Measurements from ENCODE around the gene HTR3B.
"Not testable (repeated sequence)": the region's sequence is repeated elsewhere in the genome, so short reads cannot be mapped to it uniquely, and the experiment has no call there.

The HTR3B gene

DNA sequence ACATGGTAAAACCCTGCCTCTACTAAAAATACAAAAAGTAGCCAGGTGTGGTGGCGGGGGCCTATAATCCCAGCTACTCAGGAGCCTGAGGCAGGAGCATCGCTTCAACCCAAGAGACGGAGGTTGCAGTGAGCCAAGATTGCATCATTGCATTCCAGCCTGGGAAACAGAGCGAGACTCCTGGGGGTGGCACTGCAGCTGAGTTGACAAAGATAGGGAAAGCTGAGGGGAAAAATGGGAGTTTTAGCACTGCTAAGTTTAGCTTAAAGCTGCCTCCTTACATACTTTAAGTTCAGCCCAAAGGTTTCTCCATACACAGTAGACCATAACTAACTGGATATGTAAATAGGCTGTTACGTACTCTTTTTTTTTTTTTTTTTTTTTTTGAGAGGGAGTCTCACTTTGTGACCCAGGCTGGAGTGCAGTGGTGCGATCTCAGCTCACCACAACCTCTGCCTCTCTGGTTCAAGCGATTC lies 20.2 kb upstream of the HTR3B start:
- DNase-seq (ENCODE audit: low read depth) = peak; percentile 30

DNA sequence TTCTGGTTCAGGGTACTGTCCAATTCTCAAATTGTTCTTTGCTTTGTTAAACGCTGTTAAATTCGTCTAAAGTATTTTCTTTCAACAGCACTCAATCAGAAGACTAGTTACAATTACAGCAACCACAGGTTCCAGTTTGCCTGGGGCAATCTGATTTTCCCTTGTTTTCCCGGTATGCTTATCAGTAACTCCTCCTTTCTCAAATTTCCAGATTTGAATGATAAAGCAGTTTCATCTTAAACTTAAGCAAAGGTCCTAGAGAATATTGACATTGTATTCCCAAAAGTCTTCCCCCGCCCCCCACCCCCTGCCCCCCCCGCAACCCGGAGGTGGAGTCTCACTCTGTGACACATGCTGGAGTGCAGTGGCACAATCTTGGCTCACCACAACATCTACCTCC lies 18.7 kb upstream of the HTR3B start:
- no peak for DNase-seq (ENCODE audit: low read depth)

DNA sequence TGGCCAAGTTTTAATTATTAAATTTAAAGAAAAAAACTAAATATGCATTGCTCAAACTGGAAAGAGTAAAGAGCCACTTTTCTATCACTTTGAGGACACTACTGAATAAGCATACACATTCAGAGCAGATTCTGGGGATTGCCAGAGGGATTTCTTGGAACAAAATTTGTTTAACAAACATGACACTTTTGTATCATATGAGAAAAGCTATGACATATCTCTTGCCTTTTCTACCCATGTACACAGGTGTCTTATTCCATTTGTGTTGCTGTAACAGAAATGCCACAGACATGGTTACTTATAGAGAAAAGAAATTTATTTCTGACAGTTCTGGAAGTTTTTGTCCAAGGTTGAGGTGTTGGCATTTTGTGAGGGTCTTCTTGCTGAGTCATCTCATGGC lies 15.7 kb upstream of the HTR3B start:
- no peak for DNase-seq (ENCODE audit: low read depth)

DNA sequence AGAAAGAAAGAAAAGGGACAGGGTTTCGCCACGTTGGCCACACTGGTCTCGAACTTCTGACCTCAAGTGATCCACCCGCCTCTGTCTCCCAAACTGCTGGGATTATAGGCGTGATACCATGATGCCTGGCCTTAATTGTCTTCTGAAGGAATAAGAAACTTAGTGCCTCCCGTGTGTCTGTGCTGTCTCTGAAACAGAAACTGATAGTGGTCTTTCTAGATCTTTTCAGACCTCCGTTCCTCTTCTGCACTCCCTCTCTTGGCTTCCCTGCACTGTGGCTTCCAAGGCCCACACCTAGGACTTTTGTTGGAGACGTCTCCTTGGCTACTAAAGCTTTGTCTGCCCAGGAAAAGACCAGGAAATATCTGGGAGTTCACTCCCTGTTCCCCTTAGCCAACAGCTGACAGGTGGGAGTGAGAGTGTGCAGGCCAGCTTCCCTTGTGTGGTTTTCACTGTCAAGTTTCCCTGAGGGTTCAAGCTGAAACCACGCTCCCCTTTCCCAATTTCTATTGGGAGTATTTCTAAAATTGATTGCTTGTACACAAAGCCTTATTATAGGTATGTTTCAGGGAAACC lies 10.1 kb upstream of the HTR3B start:
- DNase-seq (ENCODE audit: low read depth) = no peak

DNA sequence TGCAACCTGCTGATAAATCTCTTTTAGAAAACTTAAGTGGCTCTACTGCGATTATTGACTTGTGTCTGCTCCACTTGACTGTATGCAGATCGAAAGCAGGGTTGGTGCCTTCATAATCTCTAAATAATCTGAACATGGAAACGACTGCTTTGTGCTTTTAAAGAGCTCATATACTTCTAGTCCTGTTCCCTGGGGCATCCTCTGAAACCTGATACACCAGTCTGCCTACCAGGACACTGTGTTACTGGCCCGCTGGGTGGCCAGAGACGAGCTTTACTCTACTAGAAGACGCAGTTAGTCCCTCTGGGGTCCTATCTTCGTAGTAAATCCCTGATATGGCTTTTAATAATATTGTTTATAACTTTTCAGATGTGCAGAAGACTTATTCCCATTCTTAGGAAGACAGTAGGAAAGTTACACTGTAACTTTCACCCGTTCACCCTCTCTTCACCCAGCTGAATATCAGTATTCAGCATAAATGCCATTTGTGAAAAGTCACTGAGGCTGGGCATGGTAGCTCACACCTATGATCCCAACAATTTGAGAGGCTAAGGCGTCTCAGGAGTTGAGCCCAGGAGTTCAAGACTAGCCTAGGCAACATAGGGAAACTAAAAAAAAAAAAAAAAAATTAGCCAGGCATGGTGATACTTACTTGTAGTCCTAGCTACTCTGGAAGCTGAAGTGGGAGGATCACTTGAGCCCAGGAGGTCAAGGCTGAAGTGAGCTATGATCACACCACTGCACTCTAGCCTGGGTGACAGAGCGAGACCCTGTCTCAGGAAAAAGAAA lies 9.0 kb upstream of the HTR3B start:
- no peak for DNase-seq (ENCODE audit: low read depth)

DNA sequence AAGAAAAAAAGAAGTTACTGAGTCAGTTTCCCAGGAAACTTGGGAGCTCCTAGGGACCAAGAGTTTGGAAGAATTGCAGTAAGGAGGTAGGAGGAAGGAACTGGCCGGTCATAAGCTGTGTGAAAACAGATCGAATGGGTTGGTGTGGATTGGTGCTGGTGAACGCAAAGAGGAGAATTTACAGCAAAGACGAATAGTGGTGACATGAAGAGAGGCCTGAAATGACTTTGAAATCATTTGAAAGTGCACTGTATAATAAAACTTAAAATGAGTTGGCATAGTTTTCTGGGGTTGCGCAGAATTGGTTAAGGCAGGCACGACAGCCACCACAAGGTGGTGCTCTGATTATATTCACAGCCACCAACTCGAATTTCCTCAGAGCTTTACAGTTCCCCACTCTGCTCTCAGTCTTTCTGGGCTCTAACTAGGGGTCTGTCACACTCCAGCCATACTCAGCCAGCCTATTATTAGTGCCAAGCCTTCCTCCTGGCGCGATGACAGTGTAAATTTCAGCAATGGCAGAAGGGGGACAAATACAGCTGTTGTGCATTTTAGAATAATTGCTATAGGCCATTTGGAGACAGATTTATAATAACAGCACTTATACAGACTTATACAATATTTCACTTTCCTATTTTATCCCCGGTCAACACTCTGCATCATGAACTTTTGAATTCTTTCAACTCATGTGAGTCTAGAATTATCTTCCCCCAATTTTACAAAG lies 8.3 kb upstream of the HTR3B start:
- peak; percentile 21 for DNase-seq (ENCODE audit: low read depth)

DNA sequence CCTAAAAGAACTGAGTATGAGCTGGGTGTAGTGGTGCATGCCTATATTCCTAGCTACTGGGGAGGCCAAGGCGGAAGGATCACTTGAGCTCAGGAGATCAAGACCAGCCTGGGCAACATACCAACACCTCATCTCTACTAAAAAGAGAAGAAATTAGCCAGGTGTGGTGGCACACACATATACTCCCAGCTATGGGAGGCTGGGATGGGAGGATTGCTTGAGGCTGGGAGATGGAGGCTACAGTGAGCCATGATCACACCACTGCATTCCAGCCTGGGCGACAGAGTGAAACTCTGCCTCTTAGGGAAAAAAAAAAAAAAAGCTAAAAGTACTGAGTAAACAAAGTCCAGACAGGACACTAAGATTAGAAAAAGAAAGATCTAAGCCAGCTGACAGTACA lies 3.5 kb upstream of the HTR3B start:
- no peak for DNase-seq (ENCODE audit: low read depth)

DNA sequence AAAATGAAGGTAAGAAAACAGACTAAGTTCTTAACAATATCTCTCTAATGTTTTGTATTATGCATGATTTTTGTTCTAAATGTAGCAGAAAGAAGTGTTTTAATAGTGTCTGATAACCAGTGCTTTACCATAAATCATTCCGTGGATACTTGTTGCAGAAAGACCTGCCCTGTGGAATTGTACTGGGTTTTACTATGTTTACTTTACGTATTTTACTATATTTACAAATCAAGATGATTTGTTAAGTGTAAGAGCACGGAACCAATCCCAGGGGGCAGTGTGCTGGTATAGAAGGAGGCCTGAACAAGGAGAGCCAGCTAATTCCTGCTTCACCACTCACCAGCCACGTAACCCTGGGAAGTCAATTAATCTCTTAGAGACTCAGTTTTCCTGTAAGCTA lies 1.4 kb downstream of the HTR3B start:
- DNase-seq (ENCODE audit: low read depth) = peak; percentile 2

DNA sequence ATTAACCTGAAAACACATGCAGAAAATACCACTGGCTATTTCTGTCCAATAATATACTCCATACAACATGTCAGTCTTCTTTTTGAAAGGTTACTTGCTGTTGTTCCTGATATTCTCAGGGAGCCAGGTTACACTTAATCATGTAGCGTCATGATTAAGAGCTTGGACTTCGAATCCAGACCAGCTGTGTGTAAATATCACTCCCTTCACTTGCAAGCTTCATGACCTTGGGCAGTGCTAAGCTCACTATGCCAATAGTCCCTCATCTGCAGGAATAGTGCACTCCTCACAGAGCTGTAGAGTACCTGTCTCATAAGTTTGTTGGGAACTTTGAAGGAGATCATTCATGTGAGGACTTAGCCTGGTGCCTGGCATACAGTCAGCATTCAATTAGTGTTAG lies 1.9 kb downstream of the HTR3B start:
- DNase-seq (ENCODE audit: low read depth) = no peak

DNA sequence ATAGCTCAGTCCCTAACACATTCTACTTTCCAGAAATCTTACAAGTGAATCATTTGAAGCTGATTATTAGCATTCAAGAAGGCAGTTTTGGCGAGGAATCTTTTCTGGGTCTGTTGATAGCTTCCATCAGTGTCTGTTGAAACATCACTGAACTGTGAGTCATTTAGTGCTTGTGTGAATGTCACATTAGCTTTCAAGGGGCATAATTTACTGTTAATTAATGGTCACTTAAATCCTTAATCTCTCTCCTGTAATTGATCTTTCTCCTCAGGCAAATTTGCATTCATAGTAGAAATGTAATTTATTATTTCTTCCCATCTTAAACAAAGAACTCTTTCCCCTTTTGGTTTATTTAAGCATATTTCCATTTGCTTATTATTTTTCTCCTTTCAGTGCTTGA lies 2.6 kb downstream of the HTR3B start:
- DNase-seq (ENCODE audit: low read depth) = no peak

DNA sequence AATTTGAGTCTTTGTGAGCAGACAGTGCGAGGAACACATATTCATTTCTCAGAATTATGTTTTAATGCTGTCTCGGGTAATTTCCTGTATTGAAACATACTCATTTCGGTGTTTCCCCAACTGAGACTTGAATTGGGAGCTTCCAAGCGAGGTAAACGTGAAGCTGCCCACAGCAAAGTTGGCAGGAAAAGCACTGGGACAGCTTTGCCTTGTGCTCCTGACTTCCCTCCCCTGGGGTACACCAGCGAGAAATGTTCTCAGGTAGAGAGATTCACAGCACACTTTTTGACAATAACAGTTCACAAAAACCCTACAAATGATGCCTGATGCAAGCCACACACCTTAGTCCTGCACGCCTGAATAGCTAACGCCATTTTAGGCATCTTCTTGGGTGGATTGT lies 3.1 kb downstream of the HTR3B start:
- DNase-seq (ENCODE audit: low read depth) = no peak

DNA sequence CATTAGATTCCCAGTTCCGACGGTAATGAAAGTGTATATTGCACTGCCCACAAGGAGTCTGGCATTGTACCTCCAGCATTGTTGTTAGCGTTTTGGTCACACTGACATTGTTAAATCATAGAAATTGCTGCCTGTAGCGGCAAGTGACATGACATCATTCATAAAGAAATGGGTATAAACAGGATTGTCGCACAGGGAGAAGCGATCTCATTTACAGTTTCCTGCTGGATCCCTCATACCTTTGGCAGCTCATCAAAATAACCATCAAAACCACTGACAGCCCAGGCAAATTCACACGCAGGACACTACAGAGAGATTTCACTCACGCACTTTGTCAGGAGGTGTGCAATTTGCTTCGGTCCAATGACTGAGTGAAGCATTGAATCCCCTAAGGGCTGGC lies 3.5 kb downstream of the HTR3B start:
- DNase-seq (ENCODE audit: low read depth) = no peak

DNA sequence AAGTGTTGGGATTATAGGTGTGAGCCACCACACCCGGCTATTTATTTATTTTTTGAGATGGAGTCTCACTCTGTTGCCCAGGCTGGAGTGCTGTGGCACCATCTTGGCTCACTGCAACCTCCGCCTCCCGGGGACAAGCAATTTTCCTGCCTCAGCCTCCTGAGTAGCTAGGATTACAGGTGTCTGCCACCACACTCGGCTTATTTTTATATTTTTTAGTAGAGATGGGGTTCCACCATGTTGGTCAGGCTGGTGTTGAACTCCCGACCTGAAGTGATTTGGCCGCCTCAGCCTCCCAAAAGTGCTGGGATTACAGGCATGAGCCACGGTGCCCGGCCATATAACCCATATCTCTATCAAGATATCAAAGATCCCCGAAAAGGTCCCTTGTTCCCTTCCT lies 6.9 kb downstream of the HTR3B start:
- not testable (repeated sequence) for DNase-seq (ENCODE audit: low read depth)

DNA sequence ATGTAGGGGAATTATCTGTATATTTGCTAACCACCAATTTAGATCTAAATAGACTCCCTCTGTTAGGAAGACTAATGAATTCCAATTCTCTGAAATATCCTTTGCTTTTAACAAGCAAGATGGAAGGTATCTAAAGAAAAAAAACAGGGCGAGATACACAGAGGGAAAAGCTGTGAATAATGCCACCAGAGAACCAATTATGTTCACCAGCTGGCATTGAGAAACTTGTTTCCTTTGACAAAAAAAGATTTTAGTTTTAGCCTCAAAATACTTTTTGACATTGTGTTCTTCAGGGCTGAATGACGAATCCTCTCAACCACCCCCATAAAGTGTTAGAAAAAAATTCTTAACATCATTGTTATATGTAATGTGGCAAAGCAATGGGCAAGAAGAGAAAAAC lies 19.0 kb downstream of the HTR3B start:
- no peak for DNase-seq (ENCODE audit: low read depth)

DNA sequence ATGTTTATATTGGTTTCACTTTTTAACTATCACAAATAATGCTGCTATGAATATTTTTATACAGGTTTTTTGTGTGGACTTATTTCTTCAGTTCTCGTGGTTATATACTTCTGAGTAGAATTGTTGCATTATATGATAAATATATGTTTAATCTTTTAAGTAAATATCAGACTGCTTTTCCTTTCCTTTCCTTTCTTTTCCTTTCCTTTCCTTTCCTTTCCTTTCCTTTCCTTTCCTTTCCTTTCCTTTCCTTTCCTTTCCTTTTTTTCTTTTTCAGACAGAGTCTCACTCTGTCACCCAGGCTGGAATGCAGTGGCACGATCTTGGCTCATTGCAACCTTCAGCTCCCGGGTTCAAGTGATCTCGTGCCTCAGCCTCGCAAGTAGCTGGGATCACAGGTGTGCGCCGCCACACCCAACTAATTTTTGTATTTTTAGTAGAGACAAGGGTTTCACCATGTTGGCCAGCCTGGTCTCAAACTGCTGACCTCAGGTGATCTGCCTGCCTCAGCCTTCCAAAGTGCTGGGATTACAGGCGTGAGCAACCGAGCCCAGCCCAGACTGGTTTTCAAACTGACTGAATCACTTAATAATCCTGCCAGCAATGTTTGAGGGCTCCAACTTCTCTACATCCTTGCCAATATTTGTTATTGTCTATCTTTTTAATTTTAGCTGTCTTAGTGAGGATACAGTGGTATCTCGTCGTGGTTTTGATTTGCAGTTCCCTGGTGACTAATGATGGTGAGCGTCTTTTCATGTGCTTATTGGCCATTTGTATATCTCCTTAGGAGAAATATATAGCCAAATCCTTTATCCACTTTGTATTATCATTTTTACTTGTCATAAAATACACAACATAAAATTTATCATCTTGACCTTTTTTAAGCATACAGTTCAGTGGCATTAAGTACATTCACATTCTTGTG lies 21.9 kb downstream of the HTR3B start:
- DNase-seq (ENCODE audit: low read depth) = no peak

DNA sequence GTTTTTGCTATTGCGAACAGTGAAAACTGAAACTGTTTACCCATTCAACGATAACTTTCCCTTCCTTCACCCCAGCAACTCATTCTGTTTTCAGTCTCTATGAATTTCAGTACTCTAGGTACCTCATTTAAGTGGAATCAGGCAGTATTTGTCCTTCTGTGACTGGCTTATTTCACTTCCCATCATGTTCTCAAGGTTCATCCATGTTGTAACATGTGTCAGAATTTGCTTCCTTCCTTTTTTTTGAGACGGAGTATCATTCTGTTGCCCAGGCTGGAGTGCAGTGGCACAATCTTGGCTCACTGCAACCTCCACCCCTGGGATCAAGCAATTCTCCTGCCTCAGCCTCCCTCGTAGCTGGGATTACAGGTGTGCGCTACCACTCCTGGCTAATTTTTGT lies 23.7 kb downstream of the HTR3B start:
- no peak for DNase-seq (ENCODE audit: low read depth)

DNA sequence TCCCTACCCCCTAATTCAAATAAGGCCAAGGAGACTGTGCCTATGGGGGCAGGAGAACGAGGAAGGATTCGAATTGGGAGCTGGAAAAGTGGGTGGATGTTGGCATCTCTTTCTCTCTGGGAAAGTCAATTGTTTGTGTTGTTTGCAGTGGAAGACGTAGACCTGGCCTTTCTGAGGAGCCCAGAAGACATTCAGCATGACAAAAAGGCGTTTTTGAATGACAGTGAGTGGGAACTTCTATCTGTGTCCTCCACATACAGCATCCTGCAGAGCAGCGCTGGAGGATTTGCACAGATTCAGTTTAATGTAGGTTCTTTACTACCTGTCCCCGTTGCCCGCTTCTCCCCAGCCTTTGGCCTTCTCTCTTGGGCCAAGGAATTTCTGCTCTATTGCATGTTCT lies 28.2 kb downstream of the HTR3B start:
- no peak for DNase-seq (ENCODE audit: low read depth)

DNA sequence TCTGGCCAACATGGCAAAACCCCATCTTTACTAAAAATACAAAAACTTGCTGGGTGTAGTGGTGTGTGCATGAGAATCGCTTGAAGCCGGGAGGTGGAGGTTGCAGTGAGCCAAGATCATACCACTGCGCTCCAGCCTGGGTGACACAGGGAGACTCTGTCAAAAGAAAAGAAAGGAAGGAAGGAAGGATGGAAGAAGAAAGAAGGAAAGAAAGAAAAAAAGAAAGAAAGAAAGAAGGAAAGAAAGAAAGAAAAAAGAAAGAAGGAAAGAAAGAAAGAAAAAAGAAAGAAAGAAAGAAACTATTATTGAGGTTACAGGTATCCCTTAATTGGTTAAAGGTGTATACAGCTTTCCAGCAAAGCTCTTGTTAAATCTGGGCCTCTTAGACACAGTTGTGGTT lies 29.6 kb downstream of the HTR3B start:
- not testable (repeated sequence) for DNase-seq (ENCODE audit: low read depth)

DNA sequence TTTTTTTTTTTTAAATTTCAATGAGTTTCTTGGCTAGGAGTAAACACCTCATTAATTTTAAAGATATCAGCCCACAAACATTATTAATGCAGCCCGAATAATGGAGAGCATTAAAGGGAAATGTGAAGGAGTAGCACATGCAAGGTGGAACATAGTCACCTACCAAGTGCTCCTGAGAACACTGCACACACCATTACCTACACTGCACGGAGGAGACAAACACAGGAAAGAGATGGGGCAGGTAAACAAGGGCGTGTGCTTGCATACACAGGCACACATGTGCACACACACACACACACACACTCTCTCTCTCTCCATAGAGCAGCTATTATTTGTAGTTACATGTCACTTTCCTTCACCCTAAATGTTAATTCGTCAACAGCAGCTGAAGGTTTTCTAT lies 30.2 kb downstream of the HTR3B start:
- no peak for DNase-seq (ENCODE audit: low read depth)

DNA sequence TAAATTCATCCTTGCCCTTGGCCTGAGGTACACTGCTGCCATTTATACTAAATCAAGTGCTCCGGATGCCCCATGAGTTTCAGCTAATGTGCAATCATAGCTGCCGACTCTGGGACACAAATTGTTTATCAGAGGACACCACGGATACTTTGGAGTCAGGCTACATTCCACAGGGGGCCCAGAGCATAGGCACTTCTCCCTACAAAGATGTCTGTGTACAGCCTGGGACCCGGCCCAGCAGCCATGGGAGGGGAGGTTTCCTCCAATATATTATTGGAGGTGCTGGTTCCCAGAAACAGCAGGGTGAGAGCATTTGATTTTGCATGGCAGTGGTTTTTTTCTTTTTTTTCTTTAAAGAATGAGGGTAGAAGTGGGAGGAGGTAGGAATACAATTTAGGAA lies 31.3 kb downstream of the HTR3B start:
- no peak for DNase-seq (ENCODE audit: low read depth)

DNA sequence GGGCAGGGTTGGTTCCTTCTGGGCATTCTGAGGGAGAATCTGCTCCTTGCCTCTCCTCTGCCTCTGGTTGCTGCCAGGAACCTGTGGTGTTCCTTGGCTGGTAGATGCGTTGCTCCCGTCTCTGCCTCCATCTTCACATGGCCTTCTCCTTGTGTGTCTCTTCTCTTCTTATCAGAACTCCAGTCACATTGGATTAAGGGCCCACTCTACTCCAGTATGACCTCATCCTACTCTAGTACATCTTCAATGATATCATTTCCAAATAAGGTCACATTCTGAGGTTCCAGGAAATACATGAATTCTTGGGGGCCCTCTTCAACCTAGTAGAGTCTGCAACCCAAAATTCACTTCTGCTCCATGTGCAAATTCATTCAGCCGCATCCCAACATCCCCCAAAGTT lies 33.3 kb downstream of the HTR3B start:
- no peak for DNase-seq (ENCODE audit: low read depth)

DNA sequence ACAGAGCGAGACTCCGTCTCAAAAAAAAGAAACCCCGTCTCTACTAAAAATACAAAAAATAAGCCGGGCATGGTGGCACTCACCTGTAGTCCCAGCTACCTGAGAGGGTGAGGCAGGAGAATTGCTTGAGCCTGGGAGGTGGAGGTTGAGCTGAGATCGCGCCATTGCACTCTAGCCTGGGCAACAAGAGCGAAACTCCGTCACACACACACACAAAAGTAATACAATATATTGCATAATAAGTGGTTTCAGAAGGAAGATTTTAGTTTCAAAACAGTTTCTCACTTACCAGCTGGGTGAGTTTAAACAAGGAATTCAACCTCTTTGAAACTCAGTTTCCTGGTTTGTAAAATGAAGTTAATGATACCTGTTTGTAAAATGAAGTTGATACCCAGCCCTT lies 37.7 kb downstream of the HTR3B start:
- no peak for DNase-seq (ENCODE audit: low read depth)

Measured in fibroblast of gingiva (primary cell).